CD4-positive, alpha-beta T cell treated with Interleukin-17A for 4 hours (primary cell): ENCODE results near the gene LMO1.

Source experiments
- DNase-seq: peaks from one replicate; pipeline ENCODE4 v3.0.0-alpha.2; 2020; ENCODE audit warnings: mixed read lengths

The LMO1 gene

DNA sequence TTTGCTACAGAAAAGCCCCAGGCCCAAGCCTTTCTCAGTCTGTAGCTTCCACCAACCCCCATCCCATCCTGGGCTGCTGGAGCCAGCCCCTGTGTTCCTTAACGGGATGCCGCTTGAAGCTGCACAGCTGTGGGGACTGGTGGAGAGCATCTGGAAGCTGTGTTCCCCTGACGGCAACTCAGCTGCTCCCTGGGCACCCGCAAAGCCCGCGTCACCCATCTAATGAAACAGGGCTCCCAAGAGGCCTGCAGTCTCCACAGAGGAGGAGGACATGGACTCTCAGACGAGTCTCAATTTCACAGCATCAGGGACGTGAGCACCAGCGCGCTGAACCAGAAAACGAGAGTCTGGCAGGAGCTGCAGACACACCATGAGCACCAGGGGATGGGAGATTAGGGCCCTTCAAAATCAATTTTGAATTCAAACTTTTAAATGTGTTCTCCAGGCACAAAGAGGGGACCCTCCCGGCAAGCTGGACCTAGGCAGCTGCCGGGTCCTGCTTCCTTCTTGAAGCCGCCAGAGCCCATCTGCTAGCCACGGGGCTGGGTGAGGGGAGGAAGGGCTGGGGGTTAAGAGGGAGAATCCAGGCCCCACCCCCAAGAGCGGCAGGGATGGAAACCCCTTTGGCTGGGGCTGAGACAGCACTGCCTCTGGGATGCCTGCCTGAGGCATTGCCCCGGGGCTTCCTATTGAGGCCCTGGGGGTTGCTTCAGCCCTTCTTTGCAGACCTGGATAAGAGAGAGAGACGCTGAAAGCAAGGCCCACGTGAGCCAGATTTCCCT is 21.0 kb downstream of the LMO1 start:
- DNase-seq = no peak

GRCh38 chr11:8242118-8242475 is 21.6 kb downstream of the LMO1 start:
- no peak for DNase-seq

GRCh38 chr11:8241373-8242117 is 22.1 kb downstream of the LMO1 start:
- no peak for DNase-seq

DNA sequence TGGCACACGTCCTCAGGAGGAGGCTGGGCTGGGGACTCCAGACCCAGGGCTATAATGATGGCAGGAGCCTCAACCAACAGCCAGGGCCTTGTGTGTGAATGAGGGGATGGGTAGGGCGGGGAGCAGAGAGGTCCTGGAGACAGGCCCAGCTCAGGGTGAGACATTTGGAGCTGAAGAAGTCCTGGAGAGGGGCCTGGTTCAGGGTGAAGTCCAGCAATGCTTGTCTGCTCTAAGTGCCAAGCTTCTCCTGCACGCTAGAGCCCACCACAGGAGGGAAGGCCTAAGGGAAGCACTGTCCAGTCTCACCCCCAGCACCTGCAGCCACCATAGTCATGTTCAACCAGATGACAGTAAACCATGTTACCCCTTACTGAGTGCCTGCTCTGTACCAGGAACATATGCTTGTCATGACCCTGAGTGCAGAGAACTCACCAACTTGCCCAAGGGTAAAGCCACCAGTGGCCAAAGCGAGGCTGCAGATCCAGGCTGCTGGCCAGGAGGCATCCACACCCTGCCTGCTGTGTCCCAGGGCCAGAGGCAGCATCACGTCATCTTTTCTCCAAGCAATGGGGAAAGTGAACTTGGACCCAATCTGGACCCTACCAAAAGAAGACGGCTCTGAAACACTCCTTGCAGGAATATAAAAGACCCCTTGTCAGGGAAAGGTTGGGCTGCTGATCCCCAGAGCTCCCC is 24.0 kb downstream of the LMO1 start:
- DNase-seq = no peak

DNA sequence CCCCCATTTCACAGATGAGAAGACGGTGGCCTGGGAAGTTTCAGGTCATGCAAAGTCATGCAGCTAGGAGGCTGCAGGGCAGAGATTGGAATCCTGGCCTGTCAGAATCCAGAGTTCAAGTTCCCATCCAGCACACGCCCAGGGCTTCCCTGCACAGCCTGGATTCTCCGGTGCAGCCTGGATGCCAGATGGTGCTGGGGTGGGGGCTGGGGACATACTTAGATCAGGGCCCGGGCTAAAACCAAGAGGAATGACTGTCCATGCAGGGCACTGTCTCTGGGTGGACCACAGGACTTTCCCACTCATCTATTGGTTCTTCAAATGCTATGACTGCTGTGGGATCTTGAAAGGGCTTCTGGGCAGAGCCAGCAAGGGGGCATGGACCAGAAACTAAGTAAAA is 24.6 kb downstream of the LMO1 start:
- no peak for DNase-seq

GRCh38 chr11:8237453-8237852 is 26.2 kb downstream of the LMO1 start:
- no peak for DNase-seq

GRCh38 chr11:8235925-8236324 is 27.8 kb downstream of the LMO1 start:
- DNase-seq = no peak

DNA sequence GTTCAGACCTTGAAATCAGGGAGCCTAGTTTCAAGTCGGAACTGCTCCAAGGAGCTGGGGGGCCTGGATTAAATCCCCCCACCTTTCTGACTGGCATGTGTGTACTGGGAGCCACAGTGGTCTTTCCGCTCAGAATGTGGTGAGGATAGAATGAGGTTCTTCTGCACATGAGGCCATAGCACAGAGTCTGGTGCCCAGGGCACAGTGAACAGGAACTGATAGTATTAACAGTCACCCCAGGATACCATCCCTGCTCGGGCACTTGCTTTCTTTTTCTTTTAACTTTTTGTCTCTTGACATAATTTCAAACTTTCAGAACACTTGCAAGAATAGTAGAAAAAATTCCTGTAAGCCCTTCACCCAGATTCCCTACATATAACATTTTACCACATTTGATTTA is 28.8 kb downstream of the LMO1 start:
- no peak for DNase-seq

DNA sequence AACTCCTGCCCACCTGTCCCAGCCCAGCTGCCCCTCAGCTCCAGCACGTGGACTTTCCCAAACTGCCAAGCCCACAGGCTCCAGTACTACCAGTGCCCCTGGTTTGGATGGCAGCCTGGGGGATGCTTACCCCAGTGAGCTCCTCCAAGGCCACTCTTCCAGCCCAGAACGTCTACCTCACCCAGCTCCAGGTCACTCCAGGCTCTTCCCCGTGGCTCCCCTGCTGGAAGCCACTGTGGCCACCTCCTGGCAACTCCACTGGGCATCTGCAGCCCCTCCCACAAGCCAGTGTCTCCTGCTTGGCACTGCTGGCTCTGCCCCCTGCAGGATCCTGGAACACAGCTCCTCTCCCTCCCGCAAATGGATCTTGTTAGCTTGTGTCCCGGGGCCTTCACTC is 29.3 kb downstream of the LMO1 start:
- DNase-seq = no peak

DNA sequence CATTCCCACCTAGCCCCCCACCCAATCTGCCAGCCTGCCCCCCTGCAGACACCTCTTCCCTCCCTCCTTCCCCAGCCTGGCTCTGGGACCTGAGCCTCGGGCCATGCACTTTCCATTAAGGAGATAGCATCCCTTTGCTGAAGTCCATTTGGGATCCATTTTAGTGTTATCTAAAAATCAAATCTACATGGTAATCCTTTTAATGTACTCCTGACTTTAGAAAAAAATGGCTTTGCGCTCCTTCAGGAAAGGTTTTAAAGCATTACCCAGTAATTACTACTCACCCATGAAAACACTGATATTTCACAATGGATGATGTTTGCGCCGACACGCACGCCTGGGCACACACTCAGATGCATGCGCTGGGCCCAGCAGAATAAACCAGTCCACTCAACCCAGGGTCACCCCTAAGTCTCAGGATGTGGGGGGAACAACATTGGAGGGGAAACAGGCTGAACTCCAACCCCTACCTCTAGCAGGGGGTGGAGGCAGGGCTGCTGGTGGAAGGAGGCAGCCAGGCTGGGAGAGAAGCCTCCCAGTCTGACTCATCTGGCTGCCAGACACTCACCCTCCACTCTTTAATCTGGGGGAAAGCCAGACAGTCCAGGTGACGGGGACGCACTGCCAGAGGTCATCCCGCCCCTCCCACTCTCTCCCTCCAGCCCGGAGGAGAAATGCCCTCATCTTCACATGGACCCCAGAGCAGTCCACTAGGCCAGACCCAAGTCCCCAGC is 29.8 kb downstream of the LMO1 start:
- no peak for DNase-seq

GRCh38 chr11:8232849-8233606 is 30.6 kb downstream of the LMO1 start:
- DNase-seq = no peak

DNA sequence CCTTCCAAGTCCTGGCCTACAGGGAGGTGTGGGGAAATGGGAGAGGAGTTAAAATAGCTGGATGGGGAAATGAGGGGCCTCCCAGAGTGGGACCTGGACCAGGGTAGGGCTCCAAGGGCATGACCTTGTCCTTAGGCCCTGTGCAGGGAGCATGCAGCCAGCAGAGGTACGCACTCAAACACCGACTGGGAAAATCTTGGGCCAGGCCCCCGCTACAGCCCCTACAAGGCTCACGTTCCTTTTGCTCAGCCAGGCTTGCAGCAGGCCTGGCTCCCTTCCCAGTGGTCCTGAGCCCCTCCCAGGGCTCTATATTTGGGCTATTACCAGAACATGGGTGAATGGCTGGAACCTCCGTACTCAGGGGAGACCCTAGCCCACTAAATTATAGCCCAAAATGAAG is 31.3 kb downstream of the LMO1 start:
- no peak for DNase-seq

DNA sequence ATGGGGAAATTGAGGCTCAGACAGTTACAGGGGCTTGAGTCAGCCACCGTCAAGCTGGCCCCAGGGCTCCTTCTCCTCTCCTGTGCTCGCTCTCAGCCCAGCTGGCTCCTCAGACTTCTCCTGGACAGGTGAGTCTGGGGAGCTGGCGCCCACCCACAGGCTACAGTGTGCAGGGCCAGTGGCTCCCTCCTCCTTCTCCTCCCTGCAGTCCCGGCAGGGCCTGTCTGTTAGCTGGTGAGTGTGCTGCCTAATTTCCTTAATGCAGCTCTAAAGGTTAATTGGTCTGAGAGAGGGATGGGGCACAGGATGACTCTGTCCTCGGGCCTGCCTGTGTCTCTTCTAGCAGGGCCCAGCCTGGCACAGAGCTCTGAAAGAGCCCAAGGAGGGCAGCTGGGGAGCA is 31.7 kb downstream of the LMO1 start:
- DNase-seq = no peak

GRCh38 chr11:8230921-8231847 is 32.5 kb downstream of the LMO1 start:
- no peak for DNase-seq

DNA sequence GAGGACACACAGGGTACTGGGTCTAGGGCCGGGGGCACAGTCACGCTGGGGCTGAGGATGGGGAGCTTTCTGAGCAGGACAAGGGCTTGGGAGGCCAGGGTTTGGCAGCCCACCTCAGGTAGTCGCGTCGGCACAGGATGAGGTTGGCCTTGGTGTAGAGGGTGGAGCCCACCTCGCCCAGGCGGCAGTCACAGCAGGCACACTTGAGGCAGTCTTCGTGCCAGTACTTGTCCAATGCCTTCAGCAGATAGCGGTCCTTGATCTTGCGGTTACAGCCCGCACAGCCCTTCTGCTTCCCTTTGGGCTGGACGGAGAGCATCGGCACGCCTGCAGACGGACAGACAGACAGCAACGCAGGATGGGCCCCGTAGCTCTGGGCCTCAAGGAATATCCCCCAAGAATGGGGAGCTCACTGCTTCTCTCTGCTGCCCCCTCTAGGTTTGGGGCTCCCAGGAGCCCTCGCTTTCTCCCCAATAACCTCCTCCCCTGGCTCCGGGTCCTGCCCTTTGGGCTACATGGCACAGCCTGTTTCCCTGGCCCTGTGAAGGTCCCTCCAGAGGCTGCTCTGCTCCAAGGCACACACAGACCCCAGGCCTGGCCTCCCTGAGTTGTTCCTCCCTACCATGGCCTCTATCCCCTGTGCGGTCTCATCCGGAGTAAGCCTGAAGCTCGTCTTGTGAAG is 33.4 kb downstream of the LMO1 start:
- DNase-seq = no peak

GRCh38 chr11:8229299-8230177 is 34.1 kb downstream of the LMO1 start:
- DNase-seq = no peak

GRCh38 chr11:8228231-8228630 is 35.4 kb downstream of the LMO1 start:
- no peak for DNase-seq

GRCh38 chr11:8227156-8228152 is 36.2 kb downstream of the LMO1 start:
- no peak for DNase-seq
